Gastrocnemius medialis (tissue), 4 donors: Measurements from ENCODE around the gene ARHGAP40. TPM values are rescaled to one million over a fixed set of nuclear protein-coding genes. Genes with fewer than 3 reads are reported as not detected.

ENCODE experiments used
- ATAC-seq, 2 donors: fragments of 150-250 bp; one replicate each; pipeline ENCODE4 v1.9.1; 2016
- DNase-seq, 2 donors: peaks; one replicate each; pipeline ENCODE4 v3.0.0-alpha.2; 2019
- H3K27ac ChIP-seq, 4 donors: fragments of 200-600 bp; sonication (generic); 1 replicate in 1 of 4; 2 replicates in 3 of 4; pipeline ENCODE4 v1.5.1; 2016 to 2018; ENCODE audit warnings: mild to moderate bottlenecking in 2 of 4, moderate library complexity in 1 of 4
- H3K27me3 ChIP-seq, 3 donors: fragments of 200-600 bp; sonication (generic) in 2 of 3; 1 replicate in 1 of 3; 2 replicates in 2 of 3; pipeline versions ENCODE4 v1.5.1 to v1.6.0; 2016 to 2019; ENCODE audit warnings: mild to moderate bottlenecking in 1 of 3, moderate library complexity in 1 of 3
- H3K36me3 ChIP-seq, 2 donors: fragments of 200-600 bp; sonication (generic) in 1 of 2; one replicate each; pipeline ENCODE4 v1.5.1; 2017 to 2018
- H3K4me1 ChIP-seq, 2 donors: fragments of 200-600 bp; sonication (generic) in 1 of 2; one replicate each; pipeline ENCODE4 v1.5.1; 2016 to 2017; ENCODE audit warnings: mild to moderate bottlenecking in 2 of 2
- H3K4me3 ChIP-seq, 4 donors: fragments of 200-600 bp; sonication (generic) in 3 of 4; 1 replicate in 1 of 4; 2 replicates in 3 of 4; pipeline ENCODE4 v1.5.1; 2016 to 2019; ENCODE audit warnings: mild to moderate bottlenecking in 2 of 4
- H3K9me3 ChIP-seq, 3 donors: fragments of 200-600 bp; sonication (generic) in 2 of 3; 1 replicate in 1 of 3; 2 replicates in 2 of 3; pipeline ENCODE4 v1.5.1; 2016 to 2019
- POLR2A ChIP-seq, 2 donors: fragments of 450-650 bp; IDR thresholded peaks; one replicate each; pipeline ENCODE4 v1.6.1; 2017; ENCODE audit warnings: antibody characterized with exemption in 2 of 2, mild to moderate bottlenecking in 2 of 2, moderate library complexity in 2 of 2
- in situ Hi-C, 4 donors: fragments of 200-750 bp; cut with MboI; loops; one replicate each; pipeline versions ENCODE4 v1.15.0 to v1.8.0; 2017; ENCODE audit warnings: low sequenced_read_pairs in 4 of 4
- intact Hi-C: fragments of 100-400 bp; cut with DNase I; formaldehyde crosslinking; loops from one replicate; pipeline ENCODE4 v1.15.1; 2023; ENCODE audit warnings: low total_unique reads
- total RNA-seq, 4 donors: library from RNA; depleted of rRNA; stranded (reverse); fragments of >200 nt; gene quantifications; one replicate each; pipeline versions ENCODE4 v1.1.0 to v1.2.3, GENCODE V29; 2016
- TF ChIP-seq, protein P1 (sequence below), 5 experiments: fragments of 450-650 bp in 3 of 5; fragments of 200-600 bp in 2 of 5; sonication (generic) in 2 of 5; IDR thresholded peaks in 4 of 5; conservative IDR thresholded peaks in 1 of 5; 1 replicate in 4 of 5; 2 replicates in 1 of 5; pipeline ENCODE4 v1.5.1; 2016 to 2019; ENCODE audit warnings: antibody characterized with exemption in 5 of 5, mild to moderate bottlenecking in 3 of 5, moderate library complexity in 3 of 5

The ARHGAP40 gene
- total RNA-seq, 4 donors from 2014 or later, result not detected

DNA sequence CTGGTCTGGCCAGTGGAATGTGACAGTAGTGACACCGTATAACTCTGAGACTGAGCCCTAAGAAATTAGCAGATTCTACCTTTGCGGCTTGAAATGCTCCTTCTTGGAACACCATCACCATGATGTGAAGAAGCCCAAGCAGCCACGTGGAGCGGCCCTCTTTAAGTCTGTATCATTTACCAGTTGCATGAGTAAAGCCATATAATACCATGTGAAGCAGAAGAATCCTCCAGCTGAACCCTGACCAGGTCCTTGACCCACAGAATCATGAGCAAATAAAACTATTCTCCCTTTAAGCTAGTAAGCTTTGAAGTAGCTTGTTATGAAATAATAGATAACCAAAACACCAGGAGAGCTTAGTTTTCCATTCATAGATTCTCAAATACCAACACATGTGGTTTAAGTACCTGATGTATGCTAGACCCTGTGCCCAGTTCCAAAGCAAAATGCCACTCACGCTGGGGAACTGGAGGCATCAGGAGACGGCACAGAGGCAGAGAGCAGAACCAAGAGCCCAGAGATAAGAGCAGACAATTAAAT, 65.9 kb downstream of the ARHGAP40 start:
- H3K27me3 ChIP-seq, result peaks cover 3 to 23% (median 6%) of the 10 kb centered on the region in 3 donors
- no peak overlapping the region for H3K27ac ChIP-seq
- TF ChIP-seq POLR2A (IDR thresholded peaks at IDR 0.05), result no peak
- TF ChIP-seq, protein P1, sequence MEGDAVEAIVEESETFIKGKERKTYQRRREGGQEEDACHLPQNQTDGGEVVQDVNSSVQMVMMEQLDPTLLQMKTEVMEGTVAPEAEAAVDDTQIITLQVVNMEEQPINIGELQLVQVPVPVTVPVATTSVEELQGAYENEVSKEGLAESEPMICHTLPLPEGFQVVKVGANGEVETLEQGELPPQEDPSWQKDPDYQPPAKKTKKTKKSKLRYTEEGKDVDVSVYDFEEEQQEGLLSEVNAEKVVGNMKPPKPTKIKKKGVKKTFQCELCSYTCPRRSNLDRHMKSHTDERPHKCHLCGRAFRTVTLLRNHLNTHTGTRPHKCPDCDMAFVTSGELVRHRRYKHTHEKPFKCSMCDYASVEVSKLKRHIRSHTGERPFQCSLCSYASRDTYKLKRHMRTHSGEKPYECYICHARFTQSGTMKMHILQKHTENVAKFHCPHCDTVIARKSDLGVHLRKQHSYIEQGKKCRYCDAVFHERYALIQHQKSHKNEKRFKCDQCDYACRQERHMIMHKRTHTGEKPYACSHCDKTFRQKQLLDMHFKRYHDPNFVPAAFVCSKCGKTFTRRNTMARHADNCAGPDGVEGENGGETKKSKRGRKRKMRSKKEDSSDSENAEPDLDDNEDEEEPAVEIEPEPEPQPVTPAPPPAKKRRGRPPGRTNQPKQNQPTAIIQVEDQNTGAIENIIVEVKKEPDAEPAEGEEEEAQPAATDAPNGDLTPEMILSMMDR (IDR thresholded peaks at IDR 0.05 in 4 of 5, conservative IDR thresholded peaks at IDR 0.05 in 1 of 5), result no peak
- H3K9me3 ChIP-seq, result no peaks in the 10 kb centered on the region
- intact Hi-C loops (no loop called here), in situ Hi-C loops (no loop called here)
- ATAC-seq (no peak), DNase-seq (no peak)
- no peaks in the 10 kb centered on the region for H3K36me3 ChIP-seq
- H3K4me1 ChIP-seq, result no peaks in the 10 kb centered on the region
- H3K4me3 ChIP-seq, result no peak overlapping the region

DNA sequence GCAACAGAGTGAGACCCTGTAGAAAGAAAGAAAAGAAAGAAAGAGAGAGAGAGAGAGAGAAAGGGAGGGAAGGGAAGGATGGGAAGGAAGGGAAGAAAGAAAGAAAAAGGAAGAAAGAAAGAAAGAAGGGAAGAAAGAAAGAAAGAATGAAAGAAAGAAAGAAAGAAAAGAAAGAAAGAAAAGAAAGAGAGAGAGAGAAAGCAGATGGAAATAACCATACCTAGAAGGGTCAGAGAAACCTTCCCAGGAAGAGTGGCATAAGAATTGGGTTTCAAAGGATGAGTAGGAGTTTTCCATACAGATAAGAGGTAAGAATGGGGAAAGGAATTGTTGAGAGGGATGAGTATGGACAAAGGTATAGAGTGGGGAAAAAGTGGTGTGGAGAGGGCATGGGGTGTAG, 68.1 kb downstream of the ARHGAP40 start:
- no peak overlapping the region for H3K27ac ChIP-seq
- in situ Hi-C loops, result no loop called here
- H3K36me3 ChIP-seq, result no peaks in the 10 kb centered on the region
- no peak for TF ChIP-seq POLR2A (IDR thresholded peaks at IDR 0.05)
- TF ChIP-seq, protein P1 (IDR thresholded peaks at IDR 0.05 in 4 of 5, conservative IDR thresholded peaks at IDR 0.05 in 1 of 5), result no peak
- no peak overlapping the region for H3K4me3 ChIP-seq
- DNase-seq (no peak), ATAC-seq (no peak)
- H3K9me3 ChIP-seq, result no peaks in the 10 kb centered on the region
- H3K27me3 ChIP-seq, result peaks cover 25 to 44% (median 26%) of the 10 kb centered on the region in 3 donors
- H3K4me1 ChIP-seq, result peaks cover 7 to 8% of the 10 kb centered on the region in 2 donors
- intact Hi-C loops, result no loop called here

DNA sequence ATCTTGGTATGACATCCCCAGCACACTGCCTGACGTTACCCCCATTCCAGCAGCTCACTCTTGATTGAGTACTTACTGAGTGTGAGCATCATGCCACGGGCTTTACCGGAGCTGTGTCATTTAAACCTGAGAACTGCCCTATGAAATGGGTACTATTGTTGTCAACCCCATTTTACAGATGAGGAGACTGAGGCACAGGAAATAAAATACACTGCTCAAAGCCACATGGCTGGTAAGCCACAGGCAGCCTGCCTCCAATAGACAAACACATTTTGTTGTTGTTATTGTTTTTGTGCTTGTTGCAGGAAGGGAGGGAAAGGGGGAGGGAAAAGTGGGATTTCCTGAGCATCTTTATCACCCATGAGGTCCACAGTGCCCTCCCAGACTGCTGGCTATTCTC, 69.2 kb downstream of the ARHGAP40 start:
- TF ChIP-seq POLR2A (IDR thresholded peaks at IDR 0.05), result no peak
- TF ChIP-seq, protein P1 (IDR thresholded peaks at IDR 0.05 in 4 of 5, conservative IDR thresholded peaks at IDR 0.05 in 1 of 5), result no peak
- peaks cover 26 to 44% (median 33%) of the 10 kb centered on the region in 3 donors for H3K27me3 ChIP-seq
- in situ Hi-C loops, result no loop called here

DNA sequence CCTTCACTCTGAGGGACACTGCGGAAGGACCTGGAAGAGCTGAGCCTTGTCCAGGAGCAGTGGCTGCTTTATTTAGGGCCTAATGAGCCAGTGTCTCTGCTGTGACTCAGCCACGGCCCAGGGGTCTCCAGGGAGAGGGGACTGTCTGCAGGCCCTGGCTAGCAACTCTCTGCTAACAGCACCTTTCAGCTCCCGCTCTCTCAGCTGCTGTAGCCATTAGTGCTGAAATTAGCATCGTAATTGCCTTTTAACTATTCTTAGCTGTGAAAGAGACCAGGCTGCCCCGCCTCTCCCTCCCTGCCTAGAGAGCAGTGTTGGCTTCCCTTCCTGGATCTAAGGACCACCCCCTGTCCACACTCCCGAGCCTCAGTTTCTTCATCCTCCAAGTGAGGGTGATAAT, 69.6 kb downstream of the ARHGAP40 start:
- intact Hi-C loops, result no loop called here
- DNase-seq (no peak), ATAC-seq (no peak)
- no peaks in the 10 kb centered on the region for H3K9me3 ChIP-seq
- H3K4me3 ChIP-seq, result no peak overlapping the region
- peaks cover 7 to 8% of the 10 kb centered on the region in 2 donors for H3K4me1 ChIP-seq
- TF ChIP-seq, protein P1 (IDR thresholded peaks at IDR 0.05 in 4 of 5, conservative IDR thresholded peaks at IDR 0.05 in 1 of 5), result no peak
- no peak for TF ChIP-seq POLR2A (IDR thresholded peaks at IDR 0.05)
- no peaks in the 10 kb centered on the region for H3K36me3 ChIP-seq
- H3K27ac ChIP-seq, result no peak overlapping the region
- in situ Hi-C loops, result no loop called here
- peaks cover 26 to 44% (median 33%) of the 10 kb centered on the region in 3 donors for H3K27me3 ChIP-seq

More for the DNA sequence above, 69.2 kb downstream of the ARHGAP40 start:
- DNase-seq (no peak), ATAC-seq (no peak)
- Histone ChIP-seq H3K36me3 (no peaks in the 10 kb centered on the region), H3K4me1 (peaks cover 7 to 8% of the 10 kb centered on the region in 2 donors), H3K27ac (no peak overlapping the region), H3K4me3 (no peak overlapping the region), H3K9me3 (no peaks in the 10 kb centered on the region)
- intact Hi-C loops, result no loop called here
